Transverse colon (tissue), 4 donors: ENCODE data around the gene ROMO1.

ENCODE experiments used
- POLR2AphosphoS5 ChIP-seq, 3 donors: sonication (generic); formaldehyde crosslinking; IDR thresholded peaks; one replicate each; pipeline ENCODE4 v1.6.1; 2016; ENCODE audit warnings: antibody characterized with exemption in 3 of 3
- TF ChIP-seq, protein P1 (sequence below), 5 experiments: fragments of 200-600 bp in 3 of 5; fragments of 450-650 bp in 2 of 5; sonication (generic) in 3 of 5; IDR thresholded peaks; 1 replicate in 2 of 5; 2 replicates in 3 of 5; pipeline ENCODE4 v1.5.1; 2016 to 2017; ENCODE audit warnings: antibody characterized with exemption in 5 of 5, inconsistent platforms in 3 of 5, mild to moderate bottlenecking in 2 of 5, moderate library complexity in 1 of 5

DNA sequence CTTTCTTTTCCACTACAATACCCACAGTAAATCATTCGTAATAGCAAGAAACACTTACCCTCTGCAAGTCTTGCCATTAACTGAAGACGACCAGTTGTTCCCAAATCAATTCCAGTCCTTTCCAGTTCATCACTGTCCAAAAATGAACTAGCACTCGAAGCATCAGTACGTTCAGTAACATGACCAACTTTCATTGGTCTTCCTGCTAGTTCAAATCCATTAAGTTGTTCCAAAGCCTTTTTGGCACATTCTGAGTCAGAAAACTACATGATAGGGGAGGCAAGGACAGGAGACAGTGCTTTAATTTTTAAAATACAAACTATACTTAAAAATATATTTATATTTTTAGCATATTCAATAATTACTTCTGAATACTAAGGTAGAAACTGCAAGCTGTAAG is 14.9 kb downstream of the ROMO1 start:
- TF ChIP-seq, protein P1, sequence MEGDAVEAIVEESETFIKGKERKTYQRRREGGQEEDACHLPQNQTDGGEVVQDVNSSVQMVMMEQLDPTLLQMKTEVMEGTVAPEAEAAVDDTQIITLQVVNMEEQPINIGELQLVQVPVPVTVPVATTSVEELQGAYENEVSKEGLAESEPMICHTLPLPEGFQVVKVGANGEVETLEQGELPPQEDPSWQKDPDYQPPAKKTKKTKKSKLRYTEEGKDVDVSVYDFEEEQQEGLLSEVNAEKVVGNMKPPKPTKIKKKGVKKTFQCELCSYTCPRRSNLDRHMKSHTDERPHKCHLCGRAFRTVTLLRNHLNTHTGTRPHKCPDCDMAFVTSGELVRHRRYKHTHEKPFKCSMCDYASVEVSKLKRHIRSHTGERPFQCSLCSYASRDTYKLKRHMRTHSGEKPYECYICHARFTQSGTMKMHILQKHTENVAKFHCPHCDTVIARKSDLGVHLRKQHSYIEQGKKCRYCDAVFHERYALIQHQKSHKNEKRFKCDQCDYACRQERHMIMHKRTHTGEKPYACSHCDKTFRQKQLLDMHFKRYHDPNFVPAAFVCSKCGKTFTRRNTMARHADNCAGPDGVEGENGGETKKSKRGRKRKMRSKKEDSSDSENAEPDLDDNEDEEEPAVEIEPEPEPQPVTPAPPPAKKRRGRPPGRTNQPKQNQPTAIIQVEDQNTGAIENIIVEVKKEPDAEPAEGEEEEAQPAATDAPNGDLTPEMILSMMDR (IDR thresholded peaks at IDR 0.05), result no peak
- no peak for TF ChIP-seq POLR2AphosphoS5 (IDR thresholded peaks at IDR 0.05)
